Measurements from ENCODE around the gene PANK1. TPM values are rescaled to one million over a fixed set of nuclear protein-coding genes. Genes with fewer than 3 reads are reported as not detected.

The PANK1 gene
- total and polyA plus RNA-seq, 4 donors, result 27.5 to 36.1 (median 34.9) TPM

GRCh38 chr10:89670926-89671325 lies 25.9 kb upstream of the PANK1 start:
- no peak overlapping the region for H3K27ac ChIP-seq (ENCODE audit: low read depth, low read length)
- H3K9me3 ChIP-seq (ENCODE audit: control insufficient read depth, insufficient read depth, low read length), result no peaks in the 10 kb centered on the region
- 100% methylated on average over 1 of the region's 1 CpG for WGBS (ENCODE audit: insufficient coverage)
- H3K27me3 ChIP-seq (ENCODE audit: control insufficient read depth, insufficient read depth, low read length), result no peaks in the 10 kb centered on the region
- no peaks in the 10 kb centered on the region for H3K4me1 ChIP-seq (ENCODE audit: control insufficient read depth, insufficient read depth, low read length)
- H3K36me3 ChIP-seq (ENCODE audit: control insufficient read depth, insufficient read depth, low read length), result no peaks in the 10 kb centered on the region
- no peak overlapping the region for H3K4me3 ChIP-seq (ENCODE audit: low read depth, low read length)
- peak in 1 of 6 donors; percentile 16 for DNase-seq (ENCODE audit: low read depth in 4 of 6, low spot score in 6 of 6)

GRCh38 chr10:89669985-89670384 lies 24.9 kb upstream of the PANK1 start:
- Histone ChIP-seq H3K9me3 (ENCODE audit: control insufficient read depth, insufficient read depth, low read length) (no peaks in the 10 kb centered on the region), H3K27me3 (ENCODE audit: control insufficient read depth, insufficient read depth, low read length) (no peaks in the 10 kb centered on the region), H3K27ac (ENCODE audit: low read depth, low read length) (no peak overlapping the region), H3K4me3 (ENCODE audit: low read depth, low read length) (no peak overlapping the region), H3K36me3 (ENCODE audit: control insufficient read depth, insufficient read depth, low read length) (no peaks in the 10 kb centered on the region), H3K4me1 (ENCODE audit: control insufficient read depth, insufficient read depth, low read length) (no peaks in the 10 kb centered on the region)
- DNase-seq (ENCODE audit: low read depth in 4 of 6, low spot score in 6 of 6), result no peak
- WGBS (ENCODE audit: insufficient coverage), result no CpG with 5 or more reads among the region's 1 CpG

GRCh38 chr10:89668386-89669071 lies 23.5 kb upstream of the PANK1 start:
- H3K36me3 ChIP-seq (ENCODE audit: control insufficient read depth, insufficient read depth, low read length), result no peaks in the 10 kb centered on the region
- no peak overlapping the region for H3K4me3 ChIP-seq (ENCODE audit: low read depth, low read length)
- no peaks in the 10 kb centered on the region for H3K9me3 ChIP-seq (ENCODE audit: control insufficient read depth, insufficient read depth, low read length)
- DNase-seq (ENCODE audit: low read depth in 4 of 6, low spot score in 6 of 6), result no peak
- no peaks in the 10 kb centered on the region for H3K27me3 ChIP-seq (ENCODE audit: control insufficient read depth, insufficient read depth, low read length)
- H3K4me1 ChIP-seq (ENCODE audit: control insufficient read depth, insufficient read depth, low read length), result no peaks in the 10 kb centered on the region
- 80% methylated on average over 1 of the region's 3 CpGs for WGBS (ENCODE audit: insufficient coverage)
- H3K27ac ChIP-seq (ENCODE audit: low read depth, low read length), result no peak overlapping the region

GRCh38 chr10:89666138-89666537 lies 21.1 kb upstream of the PANK1 start:
- Histone ChIP-seq H3K27ac (ENCODE audit: low read depth, low read length) (no peak overlapping the region), H3K9me3 (ENCODE audit: control insufficient read depth, insufficient read depth, low read length) (no peaks in the 10 kb centered on the region), H3K4me3 (ENCODE audit: low read depth, low read length) (no peak overlapping the region), H3K36me3 (ENCODE audit: control insufficient read depth, insufficient read depth, low read length) (no peaks in the 10 kb centered on the region), H3K4me1 (ENCODE audit: control insufficient read depth, insufficient read depth, low read length) (no peaks in the 10 kb centered on the region), H3K27me3 (ENCODE audit: control insufficient read depth, insufficient read depth, low read length) (no peaks in the 10 kb centered on the region)
- no peak for DNase-seq (ENCODE audit: low read depth in 4 of 6, low spot score in 6 of 6)
- WGBS (ENCODE audit: insufficient coverage), result 100% methylated on average over 1 of the region's 1 CpG

GRCh38 chr10:89665302-89665701 lies 20.3 kb upstream of the PANK1 start:
- Histone ChIP-seq H3K27ac (ENCODE audit: low read depth, low read length) (no peak overlapping the region), H3K4me1 (ENCODE audit: control insufficient read depth, insufficient read depth, low read length) (no peaks in the 10 kb centered on the region), H3K9me3 (ENCODE audit: control insufficient read depth, insufficient read depth, low read length) (no peaks in the 10 kb centered on the region), H3K27me3 (ENCODE audit: control insufficient read depth, insufficient read depth, low read length) (no peaks in the 10 kb centered on the region), H3K4me3 (ENCODE audit: low read depth, low read length) (no peak overlapping the region), H3K36me3 (ENCODE audit: control insufficient read depth, insufficient read depth, low read length) (no peaks in the 10 kb centered on the region)
- 100% methylated on average over 1 of the region's 2 CpGs for WGBS (ENCODE audit: insufficient coverage)
- DNase-seq (ENCODE audit: low read depth in 4 of 6, low spot score in 6 of 6), result no peak

- no peaks in the 10 kb centered on the region for H3K9me3 ChIP-seq (ENCODE audit: control insufficient read depth, insufficient read depth, low read length)
- DNase-seq (ENCODE audit: low read depth in 4 of 6, low spot score in 6 of 6), result no peak
- no peak overlapping the region for H3K27ac ChIP-seq (ENCODE audit: low read depth, low read length)
- 100% methylated on average over 1 of the region's 3 CpGs for WGBS (ENCODE audit: insufficient coverage)
- no peaks in the 10 kb centered on the region for H3K4me1 ChIP-seq (ENCODE audit: control insufficient read depth, insufficient read depth, low read length)
- H3K4me3 ChIP-seq (ENCODE audit: low read depth, low read length), result no peak overlapping the region
- no peaks in the 10 kb centered on the region for H3K36me3 ChIP-seq (ENCODE audit: control insufficient read depth, insufficient read depth, low read length)
- H3K27me3 ChIP-seq (ENCODE audit: control insufficient read depth, insufficient read depth, low read length), result no peaks in the 10 kb centered on the region
These were observed 19.2 kb upstream of the PANK1 start for GRCh38 chr10:89664203-89664602.

GRCh38 chr10:89663144-89663543 lies 18.1 kb upstream of the PANK1 start:
- H3K4me3 ChIP-seq (ENCODE audit: low read depth, low read length), result no peak overlapping the region
- no peaks in the 10 kb centered on the region for H3K9me3 ChIP-seq (ENCODE audit: control insufficient read depth, insufficient read depth, low read length)
- H3K36me3 ChIP-seq (ENCODE audit: control insufficient read depth, insufficient read depth, low read length), result no peaks in the 10 kb centered on the region
- WGBS (ENCODE audit: insufficient coverage), result 83% methylated on average over 3 of the region's 3 CpGs
- no peak for DNase-seq (ENCODE audit: low read depth in 4 of 6, low spot score in 6 of 6)
- no peaks in the 10 kb centered on the region for H3K27me3 ChIP-seq (ENCODE audit: control insufficient read depth, insufficient read depth, low read length)
- H3K4me1 ChIP-seq (ENCODE audit: control insufficient read depth, insufficient read depth, low read length), result no peaks in the 10 kb centered on the region
- no peak overlapping the region for H3K27ac ChIP-seq (ENCODE audit: low read depth, low read length)

GRCh38 chr10:89662596-89662995 lies 17.6 kb upstream of the PANK1 start:
- no peak overlapping the region for H3K27ac ChIP-seq (ENCODE audit: low read depth, low read length)
- H3K9me3 ChIP-seq (ENCODE audit: control insufficient read depth, insufficient read depth, low read length), result no peaks in the 10 kb centered on the region
- H3K4me3 ChIP-seq (ENCODE audit: low read depth, low read length), result no peak overlapping the region
- H3K36me3 ChIP-seq (ENCODE audit: control insufficient read depth, insufficient read depth, low read length), result no peaks in the 10 kb centered on the region
- 100% methylated on average over 1 of the region's 2 CpGs for WGBS (ENCODE audit: insufficient coverage)
- no peaks in the 10 kb centered on the region for H3K4me1 ChIP-seq (ENCODE audit: control insufficient read depth, insufficient read depth, low read length)
- no peaks in the 10 kb centered on the region for H3K27me3 ChIP-seq (ENCODE audit: control insufficient read depth, insufficient read depth, low read length)
- DNase-seq (ENCODE audit: low read depth in 4 of 6, low spot score in 6 of 6), result no peak

GRCh38 chr10:89659143-89660131 lies 14.4 kb upstream of the PANK1 start:
- peaks cover 3% of the 10 kb centered on the region for H3K9me3 ChIP-seq (ENCODE audit: control insufficient read depth, insufficient read depth, low read length)
- WGBS (ENCODE audit: insufficient coverage), result 80% methylated on average over 3 of the region's 10 CpGs
- H3K4me3 ChIP-seq (ENCODE audit: low read depth, low read length), result no peak overlapping the region
- H3K4me1 ChIP-seq (ENCODE audit: control insufficient read depth, insufficient read depth, low read length), result no peaks in the 10 kb centered on the region
- no peaks in the 10 kb centered on the region for H3K36me3 ChIP-seq (ENCODE audit: control insufficient read depth, insufficient read depth, low read length)
- no peaks in the 10 kb centered on the region for H3K27me3 ChIP-seq (ENCODE audit: control insufficient read depth, insufficient read depth, low read length)
- H3K27ac ChIP-seq (ENCODE audit: low read depth, low read length), result no peak overlapping the region
- peak in 2 of 6 donors; percentile 22 to 39 for DNase-seq (ENCODE audit: low read depth in 4 of 6, low spot score in 6 of 6)

Measured in spinal cord (tissue), 10 donors.